ENCODE data around the gene POLR3K. TPM values are rescaled to one million over a fixed set of nuclear protein-coding genes. Genes with fewer than 3 reads are reported as not detected.
A peak's percentile ranks its signal among the peaks of the same experiment; 100 is the strongest.

POLR3K gene
- total RNA-seq, 2 experiments from 2014 or later = 26.2 to 74.1 TPM

DNA sequence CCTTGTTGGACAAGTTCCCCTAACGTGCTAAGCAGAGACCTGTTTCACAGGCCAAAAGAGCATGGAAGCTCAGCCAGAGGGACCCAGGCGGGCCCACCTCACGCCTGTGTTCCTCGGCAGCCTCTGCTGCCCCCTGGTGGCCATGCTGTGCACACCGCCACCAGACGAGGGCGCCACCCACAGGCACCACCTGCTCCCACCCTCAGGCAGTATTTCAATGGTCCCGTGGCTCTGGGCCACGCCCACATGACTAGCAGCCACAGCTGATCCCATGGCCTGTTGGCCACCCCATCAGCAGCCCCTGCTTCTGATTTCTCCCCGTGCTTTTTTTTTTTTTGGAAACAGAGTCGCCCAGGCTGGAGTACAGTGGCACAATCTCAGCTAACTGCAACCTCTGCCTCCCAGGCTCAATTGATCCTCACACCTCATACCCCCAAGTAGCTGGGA, 43.5 kb upstream of the POLR3K start:
- intact Hi-C loops (cut with micrococcal nuclease; ENCODE audit: unreplicated experiment) = loop anchor here (1.0 kb wide), 1 partner anchor 32 kb away; no protein-coding TSS in a partner anchor
- ChIA-PET CTCF (ENCODE audit: unreplicated experiment) (interaction anchor here (0.6 to 2.1 kb wide), 4 partner anchors 12 to 192 kb away, joined by 3 to 9 read pairs (median 4); no protein-coding TSS in a partner anchor), POLR2A (interaction anchor here (0.6 kb wide), 1 partner anchor 20 kb away, joined by 3 read pairs; no protein-coding TSS in a partner anchor)
- BruUV-seq (replicated peaks) = no TSS peak
- H3K4me1 ChIP-seq (ENCODE audit: insufficient read depth, low read length, poor library complexity, severe bottlenecking) = no peaks in the 10 kb centered on the region
- H3K27ac ChIP-seq (ENCODE audit: low read depth, low read length, poor library complexity, severe bottlenecking) = no peak overlapping the region
- peaks cover 22% of the 10 kb centered on the region; the same call in 1 of the 2 replicates for H3K36me3 ChIP-seq (ENCODE audit: insufficient read depth, low read length)
- no peaks in the 10 kb centered on the region for H4K20me1 ChIP-seq (ENCODE audit: insufficient read depth, low read length)
- H3K4me2 ChIP-seq (ENCODE audit: low read length) = no peak overlapping the region
- no peak overlapping the region for H3K4me3 ChIP-seq (ENCODE audit: low read depth, low read length, poor library complexity, severe bottlenecking)
- DNase-seq (ENCODE audit: low spot score) = peak; percentile 92
- H3K79me2 ChIP-seq (ENCODE audit: insufficient read depth, low read depth, low read length) = no peaks in the 10 kb centered on the region
- no peaks in the 10 kb centered on the region for H3K9me2 ChIP-seq (ENCODE audit: insufficient read depth, low read length)
- TF ChIP-seq, protein P1, sequence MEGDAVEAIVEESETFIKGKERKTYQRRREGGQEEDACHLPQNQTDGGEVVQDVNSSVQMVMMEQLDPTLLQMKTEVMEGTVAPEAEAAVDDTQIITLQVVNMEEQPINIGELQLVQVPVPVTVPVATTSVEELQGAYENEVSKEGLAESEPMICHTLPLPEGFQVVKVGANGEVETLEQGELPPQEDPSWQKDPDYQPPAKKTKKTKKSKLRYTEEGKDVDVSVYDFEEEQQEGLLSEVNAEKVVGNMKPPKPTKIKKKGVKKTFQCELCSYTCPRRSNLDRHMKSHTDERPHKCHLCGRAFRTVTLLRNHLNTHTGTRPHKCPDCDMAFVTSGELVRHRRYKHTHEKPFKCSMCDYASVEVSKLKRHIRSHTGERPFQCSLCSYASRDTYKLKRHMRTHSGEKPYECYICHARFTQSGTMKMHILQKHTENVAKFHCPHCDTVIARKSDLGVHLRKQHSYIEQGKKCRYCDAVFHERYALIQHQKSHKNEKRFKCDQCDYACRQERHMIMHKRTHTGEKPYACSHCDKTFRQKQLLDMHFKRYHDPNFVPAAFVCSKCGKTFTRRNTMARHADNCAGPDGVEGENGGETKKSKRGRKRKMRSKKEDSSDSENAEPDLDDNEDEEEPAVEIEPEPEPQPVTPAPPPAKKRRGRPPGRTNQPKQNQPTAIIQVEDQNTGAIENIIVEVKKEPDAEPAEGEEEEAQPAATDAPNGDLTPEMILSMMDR (conservative IDR thresholded peaks at IDR 0.05; ENCODE audit: low read length) = peak; percentile 100
- TF ChIP-seq EZH2phosphoT487 (IDR thresholded peaks at IDR 0.05; ENCODE audit: borderline replicate concordance, low read depth, low read length) = no peak
- no peaks in the 10 kb centered on the region for H3K9me3 ChIP-seq (ENCODE audit: low read length)
- no peak overlapping the region for H2AFZ ChIP-seq (ENCODE audit: low read length)

DNA sequence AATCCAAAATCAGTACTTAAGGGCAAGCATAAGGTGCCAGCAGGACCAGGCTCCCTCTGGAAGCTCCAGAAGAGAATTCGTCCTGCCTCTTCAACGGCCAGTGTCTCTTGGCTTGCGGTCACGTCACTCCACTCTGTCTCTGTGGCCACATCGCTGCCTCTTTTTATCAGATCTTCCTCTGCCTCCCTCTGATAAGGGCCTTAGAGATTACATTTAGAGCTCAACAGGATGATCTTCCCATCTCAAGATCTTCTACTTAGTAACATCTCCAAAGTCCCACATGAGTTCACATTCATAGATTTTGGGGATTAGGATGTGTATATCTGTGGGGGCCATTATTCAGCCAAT, 41.5 kb upstream of the POLR3K start:
- H3K79me2 ChIP-seq (ENCODE audit: insufficient read depth, low read depth, low read length) = no peaks in the 10 kb centered on the region
- CTCF ChIA-PET (ENCODE audit: unreplicated experiment) = no interaction called here
- no peak for DNase-seq (ENCODE audit: low spot score)
- H2AFZ ChIP-seq (ENCODE audit: low read length) = no peak overlapping the region
- peaks cover 29% of the 10 kb centered on the region for H3K36me3 ChIP-seq (ENCODE audit: insufficient read depth, low read length)
- H3K4me1 ChIP-seq (ENCODE audit: insufficient read depth, low read length, poor library complexity, severe bottlenecking) = no peaks in the 10 kb centered on the region
- no peaks in the 10 kb centered on the region for H3K9me2 ChIP-seq (ENCODE audit: insufficient read depth, low read length)
- TF ChIP-seq, protein P1 (conservative IDR thresholded peaks at IDR 0.05; ENCODE audit: low read length) = no peak
- no peak for TF ChIP-seq EZH2phosphoT487 (IDR thresholded peaks at IDR 0.05; ENCODE audit: borderline replicate concordance, low read depth, low read length)
- no peaks in the 10 kb centered on the region for H4K20me1 ChIP-seq (ENCODE audit: insufficient read depth, low read length)
- no peaks in the 10 kb centered on the region for H3K9me3 ChIP-seq (ENCODE audit: low read length)
- BruUV-seq (replicated peaks) = no TSS peak
- POLR2A ChIA-PET = no interaction called here
- no peak overlapping the region for H3K4me3 ChIP-seq (ENCODE audit: low read depth, low read length, poor library complexity, severe bottlenecking)
- intact Hi-C loops (cut with micrococcal nuclease; ENCODE audit: unreplicated experiment) = no loop called here
- no peak overlapping the region for H3K27ac ChIP-seq (ENCODE audit: low read depth, low read length, poor library complexity, severe bottlenecking)
- H3K4me2 ChIP-seq (ENCODE audit: low read length) = no peak overlapping the region

DNA sequence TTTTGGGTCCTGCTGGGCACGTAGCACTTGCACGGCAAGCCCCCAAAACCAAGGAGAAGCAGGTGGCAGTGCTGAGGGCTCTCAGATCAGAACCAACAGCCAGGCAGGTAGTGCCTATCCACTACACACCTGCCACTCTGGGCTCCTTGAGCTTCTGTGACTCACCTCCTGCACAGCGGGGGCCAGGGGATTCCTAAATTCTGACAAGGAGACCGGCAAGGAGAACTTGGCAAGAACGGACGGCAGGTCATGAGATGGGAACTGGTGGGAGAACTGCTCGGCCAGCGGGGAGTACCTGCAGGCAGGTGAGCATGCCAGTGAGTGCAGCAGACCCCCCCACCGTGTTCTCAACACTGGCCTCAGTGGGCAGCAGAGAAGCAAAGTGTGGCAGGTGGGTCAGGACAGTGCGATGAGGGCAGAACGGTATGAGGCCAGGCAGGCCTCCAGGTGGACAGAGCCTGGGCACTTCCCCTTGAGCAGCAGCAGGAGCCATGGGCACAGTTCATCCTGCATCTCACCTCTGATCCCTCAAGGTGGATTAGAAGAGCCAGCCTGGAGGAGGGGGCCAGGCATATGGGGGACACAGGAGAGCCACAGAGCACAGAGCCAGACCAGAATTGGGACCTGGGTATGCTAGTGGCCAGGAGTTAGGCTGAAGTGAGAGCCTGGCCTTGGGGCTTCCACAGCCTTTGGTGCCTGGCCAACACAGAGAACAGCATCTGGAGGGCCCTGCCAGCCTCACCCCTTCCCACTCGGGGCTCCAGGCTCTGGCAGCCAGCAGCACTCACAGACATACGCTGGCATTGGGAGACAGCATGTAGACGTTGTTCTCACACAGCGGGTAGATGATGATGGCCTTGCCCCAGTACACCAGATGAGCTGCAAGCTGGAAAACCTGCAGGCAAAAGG, 39.3 kb upstream of the POLR3K start:
- H3K27ac ChIP-seq (ENCODE audit: low read depth, low read length, poor library complexity, severe bottlenecking) = no peak overlapping the region
- TF ChIP-seq, protein P1 (conservative IDR thresholded peaks at IDR 0.05; ENCODE audit: low read length) = no peak
- no peak for TF ChIP-seq EZH2phosphoT487 (IDR thresholded peaks at IDR 0.05; ENCODE audit: borderline replicate concordance, low read depth, low read length)
- POLR2A ChIA-PET = no interaction called here
- no peak for DNase-seq (ENCODE audit: low spot score)
- no peaks in the 10 kb centered on the region for H4K20me1 ChIP-seq (ENCODE audit: insufficient read depth, low read length)
- H3K36me3 ChIP-seq (ENCODE audit: insufficient read depth, low read length) = peaks cover 40% of the 10 kb centered on the region
- no peak overlapping the region for H3K4me2 ChIP-seq (ENCODE audit: low read length)
- H3K4me1 ChIP-seq (ENCODE audit: insufficient read depth, low read length, poor library complexity, severe bottlenecking) = no peaks in the 10 kb centered on the region
- no TSS peak for BruUV-seq (replicated peaks)
- H3K79me2 ChIP-seq (ENCODE audit: insufficient read depth, low read depth, low read length) = no peaks in the 10 kb centered on the region
- H2AFZ ChIP-seq (ENCODE audit: low read length) = no peak overlapping the region
- intact Hi-C loops (cut with micrococcal nuclease; ENCODE audit: unreplicated experiment) = no loop called here
- CTCF ChIA-PET (ENCODE audit: unreplicated experiment) = no interaction called here
- H3K4me3 ChIP-seq (ENCODE audit: low read depth, low read length, poor library complexity, severe bottlenecking) = no peak overlapping the region
- no peaks in the 10 kb centered on the region for H3K9me3 ChIP-seq (ENCODE audit: low read length)
- H3K9me2 ChIP-seq (ENCODE audit: insufficient read depth, low read length) = no peaks in the 10 kb centered on the region
